HepG2 (cell line): Measurements from ENCODE around the gene KLHL17. TPM values are rescaled to one million over a fixed set of nuclear protein-coding genes. Genes with fewer than 3 reads are reported as not detected.

Source experiments
- ARNT ChIP-seq: fragments of 450-650 bp; IDR thresholded peaks from 2 replicates; pipeline ENCODE4 v1.6.1; 2017
- HNF4G ChIP-seq, 2 experiments: sonication (generic) in 1 of 2; formaldehyde crosslinking in 1 of 2; IDR thresholded peaks; 2 replicates each; pipeline versions ENCODE4 v1.4.0 to v1.6.1; 2011 to 2020; ENCODE audit warnings: borderline replicate concordance in 2 of 2, low read depth in 2 of 2, mild to moderate bottlenecking in 2 of 2, low read length in 1 of 2, missing genetic modification reagents in 1 of 2, moderate library complexity in 1 of 2
- KDM2A ChIP-seq: sonication (generic); formaldehyde crosslinking; IDR thresholded peaks from 2 replicates; pipeline ENCODE4 v1.4.0; 2020; ENCODE audit warnings: low read depth, missing genetic modification reagents, borderline replicate concordance
- KLF16 ChIP-seq, 2 experiments: sonication (generic) in 1 of 2; formaldehyde crosslinking in 1 of 2; IDR thresholded peaks; 2 replicates each; pipeline versions ENCODE4 v1.6.1 to v1.8.0; 2016 to 2023; ENCODE audit warnings: missing genetic modification reagents in 2 of 2, missing compliant biosample characterization in 1 of 2
- MAX ChIP-seq: IDR thresholded peaks from 2 replicates; pipeline ENCODE4 v1.6.1; 2012; ENCODE audit warnings: inconsistent platforms
- MNT ChIP-seq: fragments of 450-650 bp; IDR thresholded peaks from 2 replicates; pipeline ENCODE4 v1.6.1; 2016
- MTF1 ChIP-seq: sonication (generic); formaldehyde crosslinking; IDR thresholded peaks from 2 replicates; pipeline ENCODE4 v1.5.0; 2020; ENCODE audit warnings: missing genetic modification reagents
- NFYB ChIP-seq: sonication (generic); formaldehyde crosslinking; IDR thresholded peaks from 2 replicates; pipeline ENCODE4 v1.4.0; 2020; ENCODE audit warnings: missing genetic modification reagents
- PHF8 ChIP-seq: sonication (generic); formaldehyde crosslinking; IDR thresholded peaks from 2 replicates; pipeline ENCODE4 v1.5.0; 2020; ENCODE audit warnings: missing genetic modification reagents
- SUZ12 ChIP-seq: fragments of 150-350 bp; IDR thresholded peaks from 2 replicates; pipeline ENCODE4 v1.6.1; 2014; ENCODE audit warnings: low read depth, low read length
- TOPORS ChIP-seq: sonication (generic); formaldehyde crosslinking; IDR thresholded peaks from 2 replicates; pipeline ENCODE4 v1.8.0; 2023; ENCODE audit warnings: mild to moderate bottlenecking, missing genetic modification reagents
- UBTF ChIP-seq: sonication (generic); formaldehyde crosslinking; IDR thresholded peaks from 2 replicates; pipeline ENCODE4 v1.4.0; 2020; ENCODE audit warnings: mild to moderate bottlenecking, missing genetic modification reagents
- ZFP91 ChIP-seq: sonication (generic); formaldehyde crosslinking; IDR thresholded peaks from 2 replicates; pipeline ENCODE4 v1.9.0; 2022; ENCODE audit warnings: missing genetic modification reagents, mild to moderate bottlenecking, borderline replicate concordance
- ZNF18 ChIP-seq: sonication (generic); formaldehyde crosslinking; IDR thresholded peaks from 2 replicates; pipeline ENCODE4 v1.8.0; 2022; ENCODE audit warnings: mild to moderate bottlenecking, missing genetic modification reagents; ENCODE audit not compliant: insufficient replicate concordance
- ZNF331 ChIP-seq: sonication (generic); formaldehyde crosslinking; IDR thresholded peaks from 2 replicates; pipeline ENCODE4 v1.4.0; 2020; ENCODE audit warnings: missing genetic modification reagents
- ZNF800 ChIP-seq: sonication (generic); formaldehyde crosslinking; IDR thresholded peaks from 2 replicates; pipeline ENCODE4 v1.4.0; 2020; ENCODE audit warnings: missing genetic modification reagents
- ZSCAN22 ChIP-seq: sonication (generic); formaldehyde crosslinking; IDR thresholded peaks from 2 replicates; pipeline ENCODE4 v1.4.0; 2020; ENCODE audit warnings: mild to moderate bottlenecking, missing genetic modification reagents
- polyA plus RNA-seq, 8 experiments: library from polyadenylated mRNA; depleted of rRNA in 3 of 8; stranded (reverse) in 7 of 8; unstranded in 1 of 8; fragments of >200 nt; fragmentation: Illumina TruSeq in 4 of 8; extraction: Trizol in 4 of 8; gene quantifications; 2 replicates each; pipeline versions ENCODE4 v1.2.1 to v1.2.3, GENCODE V29; 2011 to 2016; ENCODE audit warnings: low read depth in 4 of 8, missing spikeins in 1 of 8, mixed read lengths in 1 of 8; ENCODE audit not compliant: insufficient read depth in 1 of 8
- total RNA-seq, 5 experiments: library from RNA; depleted of rRNA; stranded (reverse); fragments of >200 nt; fragmentation: Illumina TruSeq; extraction: Trizol; gene quantifications; 2 replicates each; pipeline ENCODE4 v1.2.3, GENCODE V29; 2016; ENCODE audit warnings: low read depth in 1 of 5

Gene KLHL17
- total and polyA plus RNA-seq, 2 of the 13 experiments (the other 11 are each of a cell fraction or from before 2014, with no cell fraction given) = 9.3 to 24.7 TPM

GRCh38 chr1:921011-921837 lies 39.2 kb upstream of the KLHL17 start (continued):
- TF ChIP-seq ARNT (no peak), SUZ12 (0 out of 2 replicates have a peak, but pooled peaks have one; percentile 28), KDM2A (CRISPR knock-in tag) (peak; percentile 86; the same call in 1 of the 2 replicates), ZFP91 (CRISPR knock-in tag) (peak; percentile 50; the same call in 1 of the 2 replicates), NFYB (no peak), ZNF18 (CRISPR knock-in tag) (no peak), UBTF (CRISPR knock-in tag) (peak; percentile 60), KLF16 (CRISPR knock-in tag; IDR thresholded peaks at IDR 0.05) (peak in 1 of 2 experiments; percentile 41; a peak in 1 of 4 replicates), ZSCAN22 (CRISPR knock-in tag) (peak; percentile 93), MNT (peak; percentile 69), PHF8 (CRISPR knock-in tag) (peak; percentile 29; the same call in 1 of the 2 replicates), ZNF800 (CRISPR knock-in tag) (0 out of 2 replicates have a peak, but pooled peaks have one; percentile 30), ZNF331 (CRISPR knock-in tag) (0 out of 2 replicates have a peak, but pooled peaks have one; percentile 45), TOPORS (no peak), MAX (peak; percentile 29; the same call in 1 of the 2 replicates), MTF1 (CRISPR knock-in tag) (no peak), HNF4G (IDR thresholded peaks at IDR 0.05; ENCODE audit: borderline replicate concordance, low read depth, low read length) (peak; percentile 65; the same call in 1 of the 2 replicates), HNF4G (CRISPR knock-in tag; IDR thresholded peaks at IDR 0.05; ENCODE audit: borderline replicate concordance, low read depth) (no peak)
